ENCODE measurements around the gene RAB25.
A peak's percentile ranks its signal among the peaks of the same experiment; 100 is the strongest.

Gene RAB25

DNA sequence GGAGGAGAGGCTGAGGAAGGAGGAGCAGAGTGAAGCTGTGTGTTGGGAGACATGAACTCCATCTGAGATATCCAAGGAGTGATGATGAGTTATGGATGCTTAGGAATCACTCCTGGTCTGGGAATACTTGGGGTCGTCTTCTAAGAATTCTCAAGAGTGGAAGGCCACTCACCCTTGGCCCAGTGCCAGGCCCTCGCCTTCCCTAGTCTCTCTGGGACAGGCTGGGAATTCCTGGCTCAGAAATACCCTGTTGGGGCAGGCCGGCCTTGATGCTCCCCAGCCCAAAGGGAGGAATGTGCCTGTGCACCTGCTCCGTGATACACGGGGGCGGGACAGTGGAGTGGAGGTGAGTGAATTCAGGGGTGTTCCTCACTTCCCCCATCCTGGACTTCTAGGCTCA is 40.9 kb downstream of the RAB25 start:
- TF ChIP-seq IKZF3 (tag by site-specific recombination; IDR thresholded peaks at IDR 0.05) (peak; percentile 53; the same call in 1 of the 2 replicates), ZNF626 (tag by site-specific recombination; IDR thresholded peaks at IDR 0.05) (no peak)
- no peaks in the 10 kb centered on the region for H3K9me3 ChIP-seq (ENCODE audit: control insufficient read depth, insufficient read depth, low read depth, low read length)
- H3K4me1 ChIP-seq (ENCODE audit: control insufficient read depth, insufficient read depth, low read length), result peaks cover 12% of the 10 kb centered on the region
- POLR2A ChIA-PET, result interaction anchor here (10.1 kb wide), 1 partner anchor 12 kb away, joined by 63 read pairs; the partner anchor contains the start of gene LMNA
- no peak overlapping the region for H3K27ac ChIP-seq (ENCODE audit: extremely low read depth, low read depth, low read length)
- no peaks in the 10 kb centered on the region for H3K36me3 ChIP-seq (ENCODE audit: control insufficient read depth in 2 of 2, insufficient read depth in 1 of 2, low read length in 2 of 2)
- CTCF ChIA-PET, result interaction anchor here (0.6 to 22.5 kb wide), 3 partner anchors 11 to 65 kb away, joined by 4 to 1029 read pairs (median 4); partner anchors contain the start of gene LMNA
- H3K4me3 ChIP-seq (ENCODE audit: low read depth, low read length), result no peak overlapping the region

DNA sequence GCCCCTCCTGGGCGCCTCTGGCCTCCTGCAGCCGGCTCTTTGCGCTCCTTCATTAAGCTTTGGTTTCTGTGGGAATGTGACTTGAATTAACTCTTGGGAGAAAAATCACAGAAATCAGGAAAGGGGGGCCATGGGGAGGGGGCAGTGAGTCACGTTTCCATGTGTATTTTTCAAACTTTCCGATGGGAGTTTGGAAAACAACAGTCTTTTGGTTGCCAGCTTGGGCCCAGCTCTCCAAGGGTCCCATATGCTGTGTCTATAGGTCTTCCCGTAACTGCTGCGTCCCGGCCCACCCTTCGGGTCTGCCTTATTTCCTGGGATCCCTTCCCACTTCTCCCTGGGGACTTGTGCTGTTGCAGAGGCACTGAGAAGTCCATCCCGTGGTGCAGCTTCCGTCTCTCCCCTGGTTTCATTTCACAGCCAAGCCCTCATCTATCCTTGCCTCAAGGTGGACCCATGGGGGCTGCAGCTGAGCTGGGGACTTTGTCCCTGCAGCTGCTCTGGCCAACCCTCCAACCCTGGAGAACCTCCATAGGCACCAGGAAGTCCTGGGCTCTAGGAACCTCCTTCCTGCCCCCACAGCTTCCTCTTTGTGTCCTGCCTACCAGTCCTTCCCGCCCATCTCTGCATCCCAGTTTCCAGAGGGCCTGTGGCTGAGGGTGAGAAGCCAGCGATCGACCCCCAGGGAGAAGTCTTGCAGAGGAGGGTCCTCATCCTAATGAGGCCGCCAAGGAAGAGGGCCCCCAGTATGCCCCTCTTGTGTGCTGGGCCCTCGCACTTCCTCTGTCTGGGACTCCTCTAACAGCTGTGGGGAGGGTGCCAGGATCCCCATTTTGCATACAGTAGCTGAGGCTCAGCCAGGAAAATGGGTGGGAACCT is 41.9 kb downstream of the RAB25 start:
- POLR2A ChIA-PET, result interaction anchor here (0.6 to 10.1 kb wide), 2 partner anchors 11 to 58 kb away, joined by 3 to 63 read pairs; partner anchors contain the start of gene LMNA
- peak; percentile 96 for TF ChIP-seq ZNF10 (tag by site-specific recombination; IDR thresholded peaks at IDR 0.05)
- no peak for TF ChIP-seq KLF1 (tag by site-specific recombination; IDR thresholded peaks at IDR 0.05)
- no peak for TF ChIP-seq ZNF174 (tag by site-specific recombination; IDR thresholded peaks at IDR 0.05)
- peak; percentile 47 for TF ChIP-seq SP2 (tag by site-specific recombination; IDR thresholded peaks at IDR 0.05)
- TF ChIP-seq ZNF155 (tag by site-specific recombination; IDR thresholded peaks at IDR 0.05), result no peak
- TF ChIP-seq, protein P1, sequence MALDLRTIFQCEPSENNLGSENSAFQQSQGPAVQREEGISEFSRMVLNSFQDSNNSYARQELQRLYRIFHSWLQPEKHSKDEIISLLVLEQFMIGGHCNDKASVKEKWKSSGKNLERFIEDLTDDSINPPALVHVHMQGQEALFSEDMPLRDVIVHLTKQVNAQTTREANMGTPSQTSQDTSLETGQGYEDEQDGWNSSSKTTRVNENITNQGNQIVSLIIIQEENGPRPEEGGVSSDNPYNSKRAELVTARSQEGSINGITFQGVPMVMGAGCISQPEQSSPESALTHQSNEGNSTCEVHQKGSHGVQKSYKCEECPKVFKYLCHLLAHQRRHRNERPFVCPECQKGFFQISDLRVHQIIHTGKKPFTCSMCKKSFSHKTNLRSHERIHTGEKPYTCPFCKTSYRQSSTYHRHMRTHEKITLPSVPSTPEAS (tag by site-specific recombination; IDR thresholded peaks at IDR 0.05), result no peak
- H3K27ac ChIP-seq (ENCODE audit: extremely low read depth, low read depth, low read length), result no peak overlapping the region
- CTCF ChIA-PET, result interaction anchor here (0.6 to 22.5 kb wide), 4 partner anchors 12 to 122 kb away, joined by 4 to 1029 read pairs (median 4); partner anchors contain the start of gene LMNA
- H3K9me3 ChIP-seq (ENCODE audit: control insufficient read depth, insufficient read depth, low read depth, low read length), result no peaks in the 10 kb centered on the region
- no peak overlapping the region for H3K4me3 ChIP-seq (ENCODE audit: low read depth, low read length)
- peaks cover 12% of the 10 kb centered on the region for H3K4me1 ChIP-seq (ENCODE audit: control insufficient read depth, insufficient read depth, low read length)
- H3K36me3 ChIP-seq (ENCODE audit: control insufficient read depth in 2 of 2, insufficient read depth in 1 of 2, low read length in 2 of 2), result no peaks in the 10 kb centered on the region

GRCh38 chr1:156103521-156103947 is 42.6 kb downstream of the RAB25 start:
- no peak overlapping the region for H3K4me3 ChIP-seq (ENCODE audit: low read depth, low read length)
- no peaks in the 10 kb centered on the region for H3K36me3 ChIP-seq (ENCODE audit: control insufficient read depth in 2 of 2, insufficient read depth in 1 of 2, low read length in 2 of 2)
- no peak for TF ChIP-seq ZBTB1 (tag by site-specific recombination; IDR thresholded peaks at IDR 0.05)
- TF ChIP-seq ZNF433 (tag by site-specific recombination; IDR thresholded peaks at IDR 0.05; ENCODE audit: low read depth), result no peak
- 0 out of 2 replicates have a peak, but pooled peaks have one; percentile 32 for TF ChIP-seq ZNF335 (tag by site-specific recombination; conservative IDR thresholded peaks at IDR 0.05)
- TF ChIP-seq ZFHX2 (tag by site-specific recombination; conservative IDR thresholded peaks at IDR 0.05), result 0 out of 2 replicates have a peak, but pooled peaks have one; percentile 29
- TF ChIP-seq ZNF248 (tag by site-specific recombination; IDR thresholded peaks at IDR 0.05), result no peak
- TF ChIP-seq ZNF677 (tag by site-specific recombination; IDR thresholded peaks at IDR 0.05), result no peak
- TF ChIP-seq ZBTB17 (tag by site-specific recombination; IDR thresholded peaks at IDR 0.05), result no peak
- TF ChIP-seq BCL11A (tag by site-specific recombination; IDR thresholded peaks at IDR 0.05; ENCODE audit: low read depth), result no peak
- no peak for TF ChIP-seq RBAK (tag by site-specific recombination; IDR thresholded peaks at IDR 0.05)
- TF ChIP-seq ZNF274 (IDR thresholded peaks at IDR 0.05; ENCODE audit: low read length), result no peak
- TF ChIP-seq ZNF274 (tag by site-specific recombination; IDR thresholded peaks at IDR 0.05; ENCODE audit: borderline replicate concordance), result no peak
- TF ChIP-seq, protein P2, sequence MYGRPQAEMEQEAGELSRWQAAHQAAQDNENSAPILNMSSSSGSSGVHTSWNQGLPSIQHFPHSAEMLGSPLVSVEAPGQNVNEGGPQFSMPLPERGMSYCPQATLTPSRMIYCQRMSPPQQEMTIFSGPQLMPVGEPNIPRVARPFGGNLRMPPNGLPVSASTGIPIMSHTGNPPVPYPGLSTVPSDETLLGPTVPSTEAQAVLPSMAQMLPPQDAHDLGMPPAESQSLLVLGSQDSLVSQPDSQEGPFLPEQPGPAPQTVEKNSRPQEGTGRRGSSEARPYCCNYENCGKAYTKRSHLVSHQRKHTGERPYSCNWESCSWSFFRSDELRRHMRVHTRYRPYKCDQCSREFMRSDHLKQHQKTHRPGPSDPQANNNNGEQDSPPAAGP (tag by site-specific recombination; IDR thresholded peaks at IDR 0.05), result 0 out of 2 replicates have a peak, but pooled peaks have one; percentile 64
- peak; percentile 46 for TF ChIP-seq KLF1 (tag by site-specific recombination; IDR thresholded peaks at IDR 0.05)
- H3K27ac ChIP-seq (ENCODE audit: extremely low read depth, low read depth, low read length), result no peak overlapping the region; the same call in 1 of the 2 replicates
- H3K9me3 ChIP-seq (ENCODE audit: control insufficient read depth, insufficient read depth, low read depth, low read length), result no peaks in the 10 kb centered on the region
- ChIA-PET CTCF (interaction anchor here (1.4 to 22.5 kb wide), 2 partner anchors 20 to 122 kb away, joined by 5 to 1029 read pairs; partner anchors contain the start of gene LMNA), POLR2A (interaction anchor here (10.1 kb wide), 1 partner anchor 11 kb away, joined by 63 read pairs; the partner anchor contains the start of gene LMNA)
- H3K4me1 ChIP-seq (ENCODE audit: control insufficient read depth, insufficient read depth, low read length), result peaks cover 12% of the 10 kb centered on the region

Data from HEK293 (cell line).